ENCODE results near the gene NFKBIL1. TPM values are rescaled to one million over a fixed set of nuclear protein-coding genes. Genes with fewer than 3 reads are reported as not detected.

Gene NFKBIL1
- total and polyA plus RNA-seq, 2 of the 4 experiments (the other 2 are of a cell fraction) = 7.8 to 10.8 TPM

DNA sequence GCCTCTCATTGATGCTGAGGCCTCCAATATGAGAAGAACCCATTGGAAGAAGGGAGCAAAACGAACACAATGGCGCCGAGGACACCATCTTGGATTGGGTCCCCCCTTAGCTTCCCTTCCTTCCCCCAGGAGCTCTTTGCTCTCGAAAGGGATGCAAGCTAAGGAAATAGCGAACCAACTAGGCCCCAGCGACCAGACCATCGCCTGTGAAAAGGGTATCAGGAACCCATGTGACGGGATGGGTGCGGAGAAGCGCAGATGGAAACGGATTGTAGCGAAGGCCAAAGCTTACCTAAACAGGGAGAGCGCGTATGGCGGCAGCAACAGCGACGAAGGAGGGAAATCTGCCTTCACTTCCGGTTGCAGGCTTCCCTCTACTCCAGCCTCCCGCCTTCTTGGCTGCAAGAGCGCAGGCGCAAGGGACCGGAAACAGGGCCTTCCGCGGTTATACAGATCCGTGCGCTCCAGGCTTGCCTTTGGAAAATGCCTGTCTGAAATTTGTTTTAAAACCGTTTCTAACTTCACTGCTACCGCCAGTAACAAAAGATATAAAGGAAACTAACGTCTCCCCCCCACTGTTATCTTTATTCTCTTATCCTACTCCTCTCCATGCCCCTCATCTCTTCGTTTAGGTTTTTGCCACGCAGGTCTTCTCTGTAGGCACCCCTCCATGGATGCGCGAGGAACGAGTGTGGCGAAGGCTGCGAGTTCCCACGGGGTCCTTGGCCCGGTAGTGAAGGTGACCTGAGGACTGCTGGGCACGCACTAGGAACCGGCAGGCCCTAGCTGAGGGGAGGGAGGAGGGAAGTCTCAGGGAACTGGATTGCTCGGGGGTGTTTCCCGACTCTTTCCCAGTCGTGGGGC, 5.5 kb upstream of the NFKBIL1 start, which contains the start of gene DDX39B:
Gene DDX39B, minus strand, starts transcription at position 346 of the 864 bp plus-strand sequence. CDS start 1,471 bp downstream, outside the sequence.
- peak within 1 kb of the TSS; percentile 83 for H3K27ac ChIP-seq (ENCODE audit: insufficient read depth, low read length)
- peaks cover 10% of the 10 kb centered on the region for H3K4me1 ChIP-seq (ENCODE audit: control insufficient read depth, insufficient read depth, low read length)
- in situ Hi-C loops (cut with MboI; ENCODE audit: low sequenced_read_pairs) = loop anchor here (5.0 to 10.0 kb wide), 2 partner anchors 50 to 293 kb away; no protein-coding TSS in a partner anchor
- H2BK5ac ChIP-seq (ENCODE audit: low read depth, low read length, poor library complexity, severe bottlenecking) = peak within 1 kb of the TSS; percentile 99
- BruUV-seq (replicated peaks) = no TSS peak
- intact Hi-C loops (cut with micrococcal nuclease) = loop anchor here (1.0 kb wide), 2 partner anchors 49 to 143 kb away; no protein-coding TSS in a partner anchor
- H3K4me2 ChIP-seq (ENCODE audit: low read depth, low read length) = peak within 1 kb of the TSS; percentile 85
- H2BK20ac ChIP-seq (ENCODE audit: low read depth, low read length) = peak within 1 kb of the TSS; percentile 77; the same call in 1 of the 2 replicates
- H3K36me3 ChIP-seq (ENCODE audit: control insufficient read depth, insufficient read depth, low read length) = peaks cover 26% of the 10 kb centered on the region
- peak; percentile 83 for ATAC-seq (ENCODE audit: low read depth)
- H3K27me3 ChIP-seq (ENCODE audit: control insufficient read depth, insufficient read depth, low read length) = no peaks in the 10 kb centered on the region
- dilution Hi-C loops (cut with HindIII; ENCODE audit: low sequenced_read_pairs, unreplicated experiment) = no loop called here
- peak within 1 kb of the TSS; percentile 67; the same call in 1 of the 3 replicates for H2BK15ac ChIP-seq (ENCODE audit: low read depth, low read length)
- peak within 1 kb of the TSS; percentile 72 for H3K4me3 ChIP-seq (ENCODE audit: insufficient read depth, low read depth, low read length)
- 0 out of 2 replicates have a peak, but pooled peaks cover 6% of the 10 kb centered on the region for H3K9me1 ChIP-seq (ENCODE audit: insufficient read depth, low read length)
- DNase-seq = peak; percentile 98
- H3K9me3 ChIP-seq (ENCODE audit: control insufficient read depth, insufficient read depth, low read length) = no peaks in the 10 kb centered on the region
- peaks cover 10 to 54% of the 10 kb centered on the region in 2 experiments for H3K79me1 ChIP-seq (ENCODE audit: low read depth in 1 of 2, low read length in 2 of 2)
- H2BK120ac ChIP-seq (ENCODE audit: low read depth, low read length) = peak within 1 kb of the TSS; percentile 85
- 0% methylated on average over 12 of the region's 43 CpGs; no CpG with 5 or more reads in 1 of the 2 experiments for WGBS, 2 experiments (ENCODE audit: extremely low coverage in 2 of 2, insufficient read length in 1 of 2)
- peak within 1 kb of the TSS; percentile 100 for H3K14ac ChIP-seq (replicated peaks; ENCODE audit: low read depth, low read length)
- H3K23ac ChIP-seq (ENCODE audit: low read depth, low read length) = peak within 1 kb of the TSS; percentile 99
- peak within 1 kb of the TSS; percentile 69 for H3K18ac ChIP-seq (ENCODE audit: low read depth, low read length)
- peak within 1 kb of the TSS; percentile 99 for H3K56ac ChIP-seq (ENCODE audit: extremely low read depth, insufficient read depth, low read length)
- H4K91ac ChIP-seq (ENCODE audit: insufficient read depth, low read depth, low read length) = peak within 1 kb of the TSS; percentile 99
- POLR2A ChIA-PET (ENCODE audit: unreplicated experiment) = interaction anchor here (0.5 to 1.0 kb wide), 5 partner anchors 46 to 1427 kb away, joined by 3 to 8 read pairs (median 4); no protein-coding TSS in a partner anchor
- H3K4ac ChIP-seq (ENCODE audit: low read depth, low read length) = peak within 1 kb of the TSS; percentile 96
- H4K20me1 ChIP-seq (ENCODE audit: insufficient read depth, low read length) = peaks cover 49% of the 10 kb centered on the region
- H4K5ac ChIP-seq (ENCODE audit: low read depth, low read length) = peak within 1 kb of the TSS; percentile 87
- H2AK5ac ChIP-seq (ENCODE audit: low read depth, low read length) = peak within 1 kb of the TSS; percentile 99
- H3K9ac ChIP-seq (ENCODE audit: low read depth, low read length) = peak within 1 kb of the TSS; percentile 99
- peak within 1 kb of the TSS; percentile 87 to 99 for H4K8ac ChIP-seq (ENCODE audit: low read depth in 2 of 2, low read length in 2 of 2)
- CTCF ChIA-PET = interaction anchor here (0.6 to 1.5 kb wide), 4 partner anchors 9 to 57 kb away, joined by 3 to 6 read pairs (median 3); no protein-coding TSS in a partner anchor
- H2AFZ ChIP-seq (replicated peaks; ENCODE audit: low read length, poor library complexity) = peak within 1 kb of the TSS; percentile 93
- peak within 1 kb of the TSS; percentile 98 for H2AK9ac ChIP-seq (replicated peaks; ENCODE audit: low read depth, low read length, poor library complexity)
- TF ChIP-seq, protein P1, sequence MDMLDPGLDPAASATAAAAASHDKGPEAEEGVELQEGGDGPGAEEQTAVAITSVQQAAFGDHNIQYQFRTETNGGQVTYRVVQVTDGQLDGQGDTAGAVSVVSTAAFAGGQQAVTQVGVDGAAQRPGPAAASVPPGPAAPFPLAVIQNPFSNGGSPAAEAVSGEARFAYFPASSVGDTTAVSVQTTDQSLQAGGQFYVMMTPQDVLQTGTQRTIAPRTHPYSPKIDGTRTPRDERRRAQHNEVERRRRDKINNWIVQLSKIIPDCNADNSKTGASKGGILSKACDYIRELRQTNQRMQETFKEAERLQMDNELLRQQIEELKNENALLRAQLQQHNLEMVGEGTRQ (IDR thresholded peaks at IDR 0.05; ENCODE audit: low read depth, low read length) = no peak
- 0 out of 2 replicates have a peak, but pooled peaks have one; percentile 13 for TF ChIP-seq RAD21 (IDR thresholded peaks at IDR 0.05; ENCODE audit: low read length)
- no peak for TF ChIP-seq CTCF (conservative IDR thresholded peaks at IDR 0.05; ENCODE audit: low read depth, low read length)
- TF ChIP-seq MXI1 (IDR thresholded peaks at IDR 0.05; ENCODE audit: borderline replicate concordance, low read depth, low read length) = peak; percentile 77
- TF ChIP-seq POLR2A (IDR thresholded peaks at IDR 0.05; ENCODE audit: low read depth, low read length) = peak; percentile 98
- no peak for TF ChIP-seq RFX5 (IDR thresholded peaks at IDR 0.05; ENCODE audit: low read depth, low read length)
- TF ChIP-seq MAZ (IDR thresholded peaks at IDR 0.05; ENCODE audit: borderline replicate concordance, low read depth, low read length) = peak; percentile 54
- peak; percentile 8; the same call in 1 of the 2 replicates for TF ChIP-seq BHLHE40 (IDR thresholded peaks at IDR 0.05; ENCODE audit: low read depth, low read length)
- TF ChIP-seq NFE2L2 (IDR thresholded peaks at IDR 0.05; ENCODE audit: low read depth, low read length) = no peak
- TF ChIP-seq MAFK (IDR thresholded peaks at IDR 0.05; ENCODE audit: low read depth, low read length) = no peak
- peak; percentile 52 for TF ChIP-seq RCOR1 (IDR thresholded peaks at IDR 0.05; ENCODE audit: insufficient replicate concordance, low read length)
- no peak for TF ChIP-seq SMC3 (IDR thresholded peaks at IDR 0.05; ENCODE audit: low read depth, low read length)

All from IMR-90 (cell line).